Stromal cell of bone marrow (primary cell): ENCODE results near the gene GAS2L2.

Experiments used
- DNase-seq: peaks from one replicate; pipeline ENCODE4 v3.0.0-alpha.2; 2012; ENCODE audit warnings: low read depth

GAS2L2 gene

DNA sequence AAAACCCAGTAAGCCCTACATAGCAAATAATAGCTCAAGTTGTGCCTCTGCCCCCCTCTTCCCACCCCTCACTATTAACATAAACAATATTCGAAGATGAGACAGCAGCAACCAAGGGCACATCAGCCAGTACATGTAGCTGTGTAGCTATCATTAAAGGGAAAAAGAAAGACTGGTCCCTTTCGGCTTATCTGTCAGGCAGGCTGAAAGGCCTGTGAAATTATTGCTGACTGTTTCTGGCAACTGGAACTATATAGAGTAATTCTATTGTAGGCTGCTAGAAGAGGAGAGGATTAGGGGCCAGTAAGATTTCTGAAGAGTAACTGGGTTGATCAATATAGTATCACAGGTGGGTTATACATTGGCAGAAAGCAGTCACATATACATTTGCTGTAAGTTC is 58.1 kb downstream of the GAS2L2 start:
- no peak for DNase-seq
